GM10266 (cell line): ENCODE measurements around the gene TANGO2.

Source experiments
- DNase-seq: peaks from one replicate; pipeline ENCODE4 v3.0.0; 2012; ENCODE audit errors: extremely low spot score
- TF ChIP-seq, protein P1 (sequence below): IDR thresholded peaks from 2 replicates; pipeline ENCODE4 v1.5.1; 2012; ENCODE audit warnings: mild to moderate bottlenecking, low read depth; ENCODE audit not compliant: control insufficient read depth, insufficient read depth; ENCODE audit errors: missing control alignments

Gene TANGO2

DNA sequence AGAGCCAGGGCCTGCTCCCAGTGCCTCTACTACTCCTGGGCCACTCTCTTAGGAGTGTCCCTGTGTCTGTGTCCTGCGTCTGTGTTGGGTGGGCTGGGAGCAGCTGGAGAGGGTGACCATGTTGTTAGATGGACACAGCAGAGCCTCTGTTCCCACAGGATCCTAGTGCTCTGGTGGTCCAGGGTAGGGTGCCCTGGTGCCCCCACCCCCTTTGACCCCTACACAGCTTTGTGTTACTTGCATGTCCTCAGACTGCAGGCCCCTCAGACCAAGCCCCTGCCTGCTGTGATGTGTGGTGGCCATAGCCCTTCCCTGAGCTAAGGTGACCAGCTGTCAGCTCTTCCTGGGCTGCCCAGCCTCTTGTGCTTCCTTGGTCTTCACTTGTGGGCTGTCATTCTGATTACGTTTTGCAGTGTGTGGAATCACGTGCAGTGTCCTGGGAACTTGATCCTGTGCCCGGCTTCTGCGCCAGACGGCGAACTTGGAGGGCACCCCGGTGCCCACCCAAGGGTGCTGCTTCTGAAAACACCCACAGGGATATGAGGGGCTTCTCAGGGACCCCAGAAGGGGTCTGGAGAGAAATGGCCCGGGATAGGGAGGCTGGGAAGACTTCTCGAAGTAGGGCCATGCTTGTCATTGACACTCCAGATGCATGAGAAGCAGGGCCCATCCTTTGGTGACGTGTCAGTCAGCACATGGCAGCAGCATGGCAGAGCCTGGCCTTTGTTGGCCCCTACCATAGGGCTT, 1.5 kb downstream of the TANGO2 start:
- DNase-seq, result no peak

GRCh38 chr22:20022978-20023613, 2.2 kb downstream of the TANGO2 start:
- DNase-seq, result no peak
- TF ChIP-seq, protein P1, sequence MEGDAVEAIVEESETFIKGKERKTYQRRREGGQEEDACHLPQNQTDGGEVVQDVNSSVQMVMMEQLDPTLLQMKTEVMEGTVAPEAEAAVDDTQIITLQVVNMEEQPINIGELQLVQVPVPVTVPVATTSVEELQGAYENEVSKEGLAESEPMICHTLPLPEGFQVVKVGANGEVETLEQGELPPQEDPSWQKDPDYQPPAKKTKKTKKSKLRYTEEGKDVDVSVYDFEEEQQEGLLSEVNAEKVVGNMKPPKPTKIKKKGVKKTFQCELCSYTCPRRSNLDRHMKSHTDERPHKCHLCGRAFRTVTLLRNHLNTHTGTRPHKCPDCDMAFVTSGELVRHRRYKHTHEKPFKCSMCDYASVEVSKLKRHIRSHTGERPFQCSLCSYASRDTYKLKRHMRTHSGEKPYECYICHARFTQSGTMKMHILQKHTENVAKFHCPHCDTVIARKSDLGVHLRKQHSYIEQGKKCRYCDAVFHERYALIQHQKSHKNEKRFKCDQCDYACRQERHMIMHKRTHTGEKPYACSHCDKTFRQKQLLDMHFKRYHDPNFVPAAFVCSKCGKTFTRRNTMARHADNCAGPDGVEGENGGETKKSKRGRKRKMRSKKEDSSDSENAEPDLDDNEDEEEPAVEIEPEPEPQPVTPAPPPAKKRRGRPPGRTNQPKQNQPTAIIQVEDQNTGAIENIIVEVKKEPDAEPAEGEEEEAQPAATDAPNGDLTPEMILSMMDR, result no peak

More for the DNA sequence above, 1.5 kb downstream of the TANGO2 start:
- TF ChIP-seq, protein P1, result no peak

- no peak for DNase-seq
- TF ChIP-seq, protein P1, result no peak
These were observed 3.3 kb downstream of the TANGO2 start for GRCh38 chr22:20024225-20024624.

DNA sequence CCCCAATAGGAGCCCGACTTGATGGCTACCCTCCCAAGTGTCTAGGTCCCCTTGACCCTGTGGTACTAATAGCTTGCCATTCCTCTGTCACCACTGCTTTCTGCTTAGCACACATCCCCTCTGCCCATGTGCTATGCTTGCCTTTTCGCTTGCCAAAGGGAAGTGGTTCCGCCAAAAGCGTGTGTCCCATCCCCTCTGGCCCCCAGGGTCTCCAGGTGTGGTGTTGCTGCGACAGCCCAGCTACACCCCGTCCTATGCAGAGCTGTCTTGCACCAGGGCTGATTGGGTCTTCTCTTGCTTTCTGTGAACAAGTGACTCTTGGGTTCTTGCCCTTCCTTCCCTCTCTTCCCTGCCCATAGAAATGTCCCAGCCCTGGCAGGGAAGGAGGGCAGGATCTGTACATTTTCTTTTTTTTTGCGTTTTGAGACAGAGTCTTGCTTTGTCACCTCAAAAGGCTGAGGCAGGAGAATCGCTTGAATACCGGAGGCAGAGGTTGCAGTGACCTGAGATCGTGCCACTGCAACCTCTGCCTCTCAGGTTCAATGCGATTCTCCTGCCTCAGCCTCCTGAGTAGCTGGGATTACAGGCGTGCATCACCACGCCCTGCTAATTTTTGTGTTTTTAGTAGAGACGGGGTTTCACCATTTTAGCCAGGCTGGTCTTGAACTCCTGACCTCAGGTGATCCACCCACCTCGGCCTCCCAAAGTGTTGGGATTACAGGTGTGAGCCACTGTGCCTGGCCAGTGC, 3.9 kb downstream of the TANGO2 start:
- TF ChIP-seq, protein P1, result no peak
- no peak for DNase-seq

- TF ChIP-seq, protein P1, result no peak
- no peak for DNase-seq
These were observed 4.7 kb downstream of the TANGO2 start for GRCh38 chr22:20025401-20026203.

GRCh38 chr22:20026204-20026908, 5.4 kb downstream of the TANGO2 start:
- no peak for DNase-seq
- TF ChIP-seq, protein P1, result no peak
